VCaP (cell line): ENCODE measurements around the gene PLXNA2.
A peak's percentile ranks its signal among the peaks of the same experiment; 100 is the strongest.

Experiments used
- H3K27ac ChIP-seq: fragments of 450-650 bp; 2 replicates; pipeline ENCODE4 v1.5.1; 2017
- CTCF ChIP-seq: fragments of 450-650 bp; conservative IDR thresholded peaks from 2 replicates; pipeline ENCODE4 v1.5.1; 2017; ENCODE audit warnings: mild to moderate bottlenecking, moderate library complexity

The PLXNA2 gene

DNA sequence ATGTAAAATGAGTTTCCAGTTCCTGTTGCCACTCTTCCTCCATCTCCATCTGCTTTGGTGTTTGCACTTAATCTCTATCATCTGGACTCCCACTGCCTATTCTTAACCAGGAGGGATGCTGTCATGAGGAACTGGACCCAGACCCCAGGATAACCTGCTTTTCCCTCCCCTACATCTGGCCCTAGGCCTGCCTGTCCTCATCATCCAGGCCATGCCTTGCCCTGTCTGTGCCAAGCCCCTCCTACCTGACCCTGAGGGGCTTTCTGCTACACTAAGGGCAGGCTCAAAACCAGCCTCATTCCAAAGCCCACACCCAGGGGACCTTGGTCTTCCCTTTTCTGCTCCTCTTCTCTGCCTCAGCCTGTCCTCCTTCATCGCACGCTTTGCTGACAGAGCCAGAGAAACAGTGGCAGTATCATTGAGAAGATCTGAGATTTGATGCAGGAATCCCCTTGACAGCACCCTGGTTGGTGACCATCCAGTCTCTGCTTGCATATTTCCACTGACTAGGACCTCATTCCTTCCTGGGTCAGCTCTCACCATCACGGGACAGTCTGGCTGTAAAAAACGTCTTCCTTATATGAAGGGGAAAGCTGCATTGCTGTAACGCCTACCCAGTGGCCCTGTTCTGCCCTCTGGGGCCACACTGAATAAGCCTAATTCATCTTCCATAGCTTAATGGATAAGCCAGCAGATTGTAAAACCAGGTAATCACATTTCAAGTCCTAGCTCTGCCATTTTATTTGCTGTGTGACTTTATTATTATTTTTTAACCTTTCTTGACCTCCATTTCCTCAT lies 38.8 kb downstream of the PLXNA2 start:
- TF ChIP-seq CTCF = no peak
- no peak overlapping the region for H3K27ac ChIP-seq

DNA sequence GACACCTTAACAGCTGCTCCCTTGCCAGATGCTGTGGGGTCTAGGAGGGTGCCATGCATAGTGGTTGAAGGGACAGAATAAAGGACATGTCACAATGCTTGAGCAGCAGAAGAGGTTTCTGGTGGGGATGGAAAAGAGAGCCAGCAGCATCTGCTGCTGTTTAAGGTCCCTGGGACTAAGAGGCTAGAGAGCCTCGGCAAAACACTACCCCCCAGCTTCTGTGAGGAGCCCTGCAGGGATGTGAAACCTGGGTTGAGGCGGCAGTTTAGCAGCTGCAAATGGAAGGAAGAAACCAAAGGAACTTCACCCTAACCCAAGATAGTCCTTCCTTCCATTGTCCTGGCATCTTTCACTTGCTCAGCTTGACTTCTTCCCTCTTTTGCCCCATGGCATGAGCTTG lies 39.4 kb downstream of the PLXNA2 start:
- H3K27ac ChIP-seq = no peak overlapping the region; the same call in 1 of the 2 replicates
- no peak for TF ChIP-seq CTCF

DNA sequence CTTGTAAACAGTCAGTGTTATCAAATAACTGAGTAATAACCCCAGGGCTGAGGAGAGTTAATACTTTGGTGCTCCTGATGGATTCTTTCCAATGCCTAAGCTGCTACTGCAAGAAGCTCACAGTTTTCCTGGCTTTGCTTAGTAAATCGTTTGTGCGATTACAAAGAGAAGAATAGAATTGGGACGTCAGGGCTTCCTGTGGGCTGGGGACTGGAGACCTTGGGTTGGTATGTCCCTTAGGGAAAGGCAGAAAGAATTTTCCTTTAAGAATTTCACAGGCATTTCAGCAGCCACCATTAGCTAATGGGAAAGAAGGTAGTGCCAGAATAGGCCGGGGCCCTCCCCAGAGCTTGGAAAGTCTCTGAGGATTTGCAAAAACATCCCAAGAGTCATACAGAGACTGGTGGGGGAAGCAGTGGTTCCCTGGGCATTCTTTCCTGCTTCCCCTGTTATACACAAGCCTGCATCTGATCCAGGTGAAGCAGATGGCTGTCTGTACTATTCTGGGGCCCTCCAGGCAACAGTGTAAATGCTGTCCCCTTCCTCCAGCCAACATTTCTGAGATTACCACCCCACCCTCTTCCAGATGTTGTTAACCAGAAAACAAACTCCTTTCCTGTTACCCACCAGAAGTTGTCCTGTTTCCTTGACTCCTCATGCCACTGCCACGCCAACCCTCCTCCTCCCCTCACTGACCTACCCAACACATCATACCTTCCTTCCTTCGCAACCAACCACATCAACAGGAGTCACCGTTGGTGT lies 40.2 kb downstream of the PLXNA2 start:
- no peak for TF ChIP-seq CTCF
- H3K27ac ChIP-seq = peak overlapping the region; percentile 72

- H3K27ac ChIP-seq = peak overlapping the region; percentile 72
- no peak for TF ChIP-seq CTCF
These were observed 40.9 kb downstream of the PLXNA2 start for GRCh38 chr1:208203127-208203847.

- TF ChIP-seq CTCF = no peak
- H3K27ac ChIP-seq = peak overlapping the region; percentile 72
These were observed 41.7 kb downstream of the PLXNA2 start for GRCh38 chr1:208202333-208202995.

GRCh38 chr1:208201229-208201628 lies 43.0 kb downstream of the PLXNA2 start:
- TF ChIP-seq CTCF = no peak
- H3K27ac ChIP-seq = no peak overlapping the region
